Sigmoid colon (tissue), 4 donors: Measurements from ENCODE around the gene MTCL1.

Experiments used
- EP300 ChIP-seq, 4 donors: sonication (generic); formaldehyde crosslinking; IDR thresholded peaks; one replicate each; pipeline ENCODE4 v1.6.1; 2017; ENCODE audit warnings: antibody characterized with exemption in 4 of 4
- POLR2AphosphoS5 ChIP-seq, 4 donors: sonication (generic); formaldehyde crosslinking; IDR thresholded peaks; one replicate each; pipeline ENCODE4 v1.6.1; 2017; ENCODE audit warnings: antibody characterized with exemption in 4 of 4
- TF ChIP-seq, protein P1 (sequence below), 4 experiments: fragments of 450-650 bp in 3 of 4; fragments of 200-600 bp in 1 of 4; IDR thresholded peaks; one replicate each; pipeline ENCODE4 v1.5.1; 2016 to 2019; ENCODE audit warnings: antibody characterized with exemption in 4 of 4, mild to moderate bottlenecking in 3 of 4, moderate library complexity in 2 of 4

GRCh38 chr18:8876887-8877286 is 171.5 kb downstream of the MTCL1 start:
- TF ChIP-seq, protein P1, sequence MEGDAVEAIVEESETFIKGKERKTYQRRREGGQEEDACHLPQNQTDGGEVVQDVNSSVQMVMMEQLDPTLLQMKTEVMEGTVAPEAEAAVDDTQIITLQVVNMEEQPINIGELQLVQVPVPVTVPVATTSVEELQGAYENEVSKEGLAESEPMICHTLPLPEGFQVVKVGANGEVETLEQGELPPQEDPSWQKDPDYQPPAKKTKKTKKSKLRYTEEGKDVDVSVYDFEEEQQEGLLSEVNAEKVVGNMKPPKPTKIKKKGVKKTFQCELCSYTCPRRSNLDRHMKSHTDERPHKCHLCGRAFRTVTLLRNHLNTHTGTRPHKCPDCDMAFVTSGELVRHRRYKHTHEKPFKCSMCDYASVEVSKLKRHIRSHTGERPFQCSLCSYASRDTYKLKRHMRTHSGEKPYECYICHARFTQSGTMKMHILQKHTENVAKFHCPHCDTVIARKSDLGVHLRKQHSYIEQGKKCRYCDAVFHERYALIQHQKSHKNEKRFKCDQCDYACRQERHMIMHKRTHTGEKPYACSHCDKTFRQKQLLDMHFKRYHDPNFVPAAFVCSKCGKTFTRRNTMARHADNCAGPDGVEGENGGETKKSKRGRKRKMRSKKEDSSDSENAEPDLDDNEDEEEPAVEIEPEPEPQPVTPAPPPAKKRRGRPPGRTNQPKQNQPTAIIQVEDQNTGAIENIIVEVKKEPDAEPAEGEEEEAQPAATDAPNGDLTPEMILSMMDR (IDR thresholded peaks at IDR 0.05): no peak
- TF ChIP-seq POLR2AphosphoS5 (IDR thresholded peaks at IDR 0.05): no peak
- no peak for TF ChIP-seq EP300 (IDR thresholded peaks at IDR 0.05)
